Suprapubic skin (tissue), 3 donors: ENCODE data around the gene ANKRD45.
"Not testable (repeated sequence)": the region's sequence is repeated elsewhere in the genome, so short reads cannot be mapped to it uniquely, and the experiment has no call there.

Source experiments
- CTCF ChIP-seq, 2 donors: fragments of 200-600 bp in 1 of 2; fragments of 450-650 bp in 1 of 2; sonication (generic) in 1 of 2; IDR thresholded peaks; one replicate each; pipeline ENCODE4 v1.5.1; 2016 to 2019; ENCODE audit warnings: antibody characterized with exemption in 2 of 2, mild to moderate bottlenecking in 1 of 2, moderate library complexity in 1 of 2
- POLR2A ChIP-seq, 2 donors: fragments of 450-650 bp; IDR thresholded peaks; one replicate each; pipeline ENCODE4 v1.6.1; 2017; ENCODE audit warnings: antibody characterized with exemption in 2 of 2, mild to moderate bottlenecking in 2 of 2, moderate library complexity in 2 of 2

GRCh38 chr1:173683838-173684237 lies 14.2 kb upstream of the ANKRD45 start:
- not testable (repeated sequence) for TF ChIP-seq CTCF, POLR2A (IDR thresholded peaks at IDR 0.05)
